GM20431 (cell line): Measurements from ENCODE around the gene KDM4D.
"Not testable (repeated sequence)": the region's sequence is repeated elsewhere in the genome, so short reads cannot be mapped to it uniquely, and the experiment has no call there.

Experiments used
- in situ Hi-C: fragments of 300-500 bp; cut with MseI, MboI; formaldehyde crosslinking; loops from one replicate; pipeline ENCODE4 v1.15.0; 2020; ENCODE audit warnings: low sequenced_read_pairs; ENCODE audit not compliant: unreplicated experiment

Gene KDM4D

DNA sequence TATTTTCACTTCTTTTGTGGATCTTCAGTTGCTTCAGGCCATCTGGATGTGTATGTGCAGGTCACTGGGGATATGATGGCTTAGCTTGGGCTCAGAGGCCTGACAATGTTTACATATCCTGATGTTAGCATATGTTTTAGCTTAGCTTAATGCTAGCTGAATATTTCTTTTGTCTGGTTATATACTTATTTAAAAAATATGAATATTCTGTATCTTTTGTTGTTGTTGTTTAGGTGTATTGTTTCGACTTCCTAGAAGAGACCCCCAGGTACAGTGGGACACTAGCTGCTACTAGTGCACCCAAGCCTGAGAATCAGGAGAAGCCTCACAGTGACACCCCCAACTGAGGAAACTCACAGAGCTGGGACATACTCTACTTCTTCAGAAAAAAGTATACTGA, 51.4 kb downstream of the KDM4D start, which contains the start of gene KDM4E:
KDM4E (plus strand) TSS at position 301 of the 400 bp plus-strand sequence. CDS start 300 bp downstream, outside the sequence.
- in situ Hi-C loops = no loop called here

DNA sequence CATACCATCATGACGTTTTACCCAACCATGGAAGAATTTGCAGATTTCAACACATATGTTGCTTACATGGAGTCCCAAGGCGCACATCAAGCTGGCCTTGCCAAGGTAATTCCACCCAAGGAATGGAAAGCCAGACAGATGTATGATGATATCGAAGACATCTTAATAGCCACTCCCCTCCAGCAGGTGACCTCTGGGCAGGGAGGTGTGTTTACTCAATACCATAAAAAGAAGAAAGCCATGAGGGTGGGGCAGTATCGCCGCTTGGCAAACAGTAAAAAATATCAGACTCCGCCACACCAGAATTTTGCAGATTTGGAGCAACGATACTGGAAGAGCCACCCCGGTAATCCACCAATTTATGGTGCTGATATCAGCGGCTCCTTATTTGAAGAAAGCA, 52.1 kb downstream of the KDM4D start:
- in situ Hi-C loops = not testable (repeated sequence)

DNA sequence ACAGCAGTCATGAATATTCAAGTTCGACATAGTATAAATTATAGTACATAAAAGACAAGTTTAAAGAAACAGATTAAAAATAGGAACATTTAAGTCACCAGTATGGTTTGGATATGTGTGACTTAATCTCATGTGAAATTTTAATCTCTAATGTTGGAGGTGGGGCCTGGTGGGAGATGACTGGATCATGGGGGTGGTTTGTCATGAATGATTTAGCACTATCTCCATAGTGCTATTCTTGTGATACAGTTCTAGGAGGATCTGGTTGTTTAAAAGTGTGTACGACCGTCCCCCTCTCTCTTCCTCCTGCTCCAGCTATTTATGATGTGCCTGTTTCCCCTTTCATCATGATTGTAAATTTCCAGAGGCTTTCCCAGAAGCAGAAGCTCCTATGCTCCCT, 54.8 kb downstream of the KDM4D start:
- in situ Hi-C loops = no loop called here

DNA sequence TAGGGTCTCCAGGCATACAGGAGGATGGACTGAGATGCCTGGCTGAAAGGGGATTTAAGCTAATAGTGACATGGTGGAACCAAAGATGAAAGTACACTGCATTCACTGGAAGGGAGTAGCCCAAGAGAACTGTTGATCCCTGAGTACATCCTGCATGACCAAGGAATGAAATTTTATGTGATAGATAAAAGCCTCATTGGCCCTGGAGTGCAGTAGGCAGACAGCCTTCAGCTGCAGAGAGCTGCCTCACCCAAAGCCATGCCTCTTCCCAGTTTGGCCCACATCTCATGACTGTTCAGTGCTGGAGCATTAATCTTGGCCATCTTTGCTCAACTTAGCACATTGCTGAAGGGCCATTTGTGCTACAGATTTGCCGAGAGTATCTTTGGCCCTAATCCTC, 59.5 kb downstream of the KDM4D start:
- in situ Hi-C loops = no loop called here

DNA sequence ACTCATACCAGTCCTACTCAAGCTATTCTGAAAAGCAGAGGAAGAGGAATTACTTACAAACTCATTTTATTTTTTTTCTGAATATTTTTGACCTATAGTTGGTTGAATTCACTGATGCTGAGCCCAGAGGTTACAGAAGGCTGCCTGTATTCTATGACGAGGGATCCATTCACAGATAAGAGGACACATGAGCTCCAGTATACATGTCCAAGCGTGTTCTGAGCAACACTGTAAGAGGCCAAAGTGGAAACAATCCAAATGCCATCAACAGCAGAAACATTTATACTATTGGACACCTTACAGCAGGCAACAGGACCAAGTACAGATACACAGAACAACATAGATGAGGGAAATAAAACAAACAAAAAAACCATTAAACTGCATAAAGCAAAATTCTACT, 61.8 kb downstream of the KDM4D start:
- in situ Hi-C loops = no loop called here

DNA sequence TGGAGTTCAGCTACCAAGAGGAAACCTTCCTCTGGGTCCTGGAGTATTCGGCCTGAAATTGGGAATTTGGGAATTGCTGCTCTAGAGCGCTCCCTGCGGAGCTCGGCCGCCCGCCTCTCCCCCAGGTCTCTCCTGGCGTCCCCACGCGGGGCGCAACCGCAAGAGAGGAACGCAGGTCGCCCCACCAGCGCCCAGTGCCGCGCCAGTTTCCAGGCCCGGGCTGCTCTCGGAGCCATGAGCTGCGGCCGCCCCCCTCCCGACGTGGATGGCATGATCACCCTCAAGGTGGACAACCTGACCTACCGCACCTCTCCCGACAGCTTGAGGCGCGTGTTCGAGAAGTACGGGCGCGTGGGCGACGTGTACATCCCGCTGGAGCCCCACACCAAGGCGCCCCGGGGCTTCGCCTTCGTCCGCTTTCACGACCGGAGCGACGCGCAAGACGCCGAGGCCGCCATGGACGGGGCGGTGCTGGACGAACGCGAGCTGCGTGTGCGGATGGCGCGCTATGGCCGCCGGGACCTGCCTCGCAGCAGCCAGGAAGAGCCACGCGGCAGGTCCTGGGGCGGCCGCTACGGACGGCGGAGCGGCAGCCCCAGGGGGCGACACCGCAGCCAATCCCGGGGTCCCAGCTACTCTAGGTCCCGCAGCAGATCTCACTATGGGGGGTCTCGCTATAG, 64.0 kb downstream of the KDM4D start:
- in situ Hi-C loops = not testable (repeated sequence)

DNA sequence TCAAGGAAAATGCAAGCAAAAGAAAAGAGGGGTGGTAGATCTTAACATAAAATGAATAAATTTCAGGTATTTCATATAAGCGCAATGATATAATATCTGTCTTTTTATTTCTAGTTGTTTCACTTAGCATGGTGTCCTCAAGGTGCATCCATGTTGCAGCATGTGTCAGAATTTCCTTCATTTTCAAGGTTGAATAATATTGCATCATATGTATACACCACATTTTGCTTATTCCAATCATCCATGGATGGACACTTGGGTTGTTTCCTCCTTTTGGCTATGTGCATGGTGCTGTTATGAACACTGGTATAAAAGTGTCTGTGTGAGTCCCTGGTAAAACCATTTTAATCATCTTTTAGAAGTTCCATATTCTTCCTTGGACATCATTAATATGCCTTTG, 68.7 kb downstream of the KDM4D start:
- in situ Hi-C loops = no loop called here

DNA sequence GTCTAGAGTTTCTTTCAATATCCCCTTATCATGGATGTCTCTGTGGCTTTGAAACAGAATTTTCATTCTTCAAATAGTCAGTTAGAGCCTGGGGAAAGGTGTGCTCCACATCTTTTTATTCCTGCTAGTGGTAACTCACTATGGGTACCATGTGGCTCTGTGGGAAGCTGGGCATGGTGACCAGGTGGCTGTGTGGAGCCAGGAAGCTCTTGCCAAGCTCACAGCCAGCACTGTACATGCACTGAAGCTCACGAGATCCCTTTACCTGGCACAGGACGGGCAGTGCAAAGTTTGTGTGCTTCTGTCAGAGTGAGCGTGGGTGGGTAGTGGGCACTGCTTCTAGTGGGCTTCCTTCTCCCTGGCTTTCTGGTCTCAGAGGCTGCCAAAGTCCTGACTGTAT, 69.4 kb downstream of the KDM4D start:
- in situ Hi-C loops = no loop called here

DNA sequence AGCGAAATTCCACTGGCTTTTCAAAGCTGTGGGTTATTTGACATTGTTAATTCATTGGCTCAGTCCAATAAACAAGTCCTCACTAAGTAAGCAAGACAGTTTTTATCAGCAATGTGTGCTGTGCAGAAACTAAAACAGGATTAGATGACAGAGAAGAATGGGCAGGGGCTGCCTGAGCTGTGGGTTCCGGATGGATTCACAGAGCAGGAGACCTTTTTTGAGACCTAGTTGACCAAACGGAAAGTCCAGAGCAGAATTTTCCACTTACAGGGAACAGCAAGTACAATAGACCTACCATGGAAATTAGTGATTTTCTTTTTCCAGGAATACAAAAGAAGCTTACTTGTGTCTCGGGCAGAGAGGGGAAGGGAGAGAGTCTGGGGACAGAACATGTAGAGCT, 70.5 kb downstream of the KDM4D start:
- in situ Hi-C loops = no loop called here

DNA sequence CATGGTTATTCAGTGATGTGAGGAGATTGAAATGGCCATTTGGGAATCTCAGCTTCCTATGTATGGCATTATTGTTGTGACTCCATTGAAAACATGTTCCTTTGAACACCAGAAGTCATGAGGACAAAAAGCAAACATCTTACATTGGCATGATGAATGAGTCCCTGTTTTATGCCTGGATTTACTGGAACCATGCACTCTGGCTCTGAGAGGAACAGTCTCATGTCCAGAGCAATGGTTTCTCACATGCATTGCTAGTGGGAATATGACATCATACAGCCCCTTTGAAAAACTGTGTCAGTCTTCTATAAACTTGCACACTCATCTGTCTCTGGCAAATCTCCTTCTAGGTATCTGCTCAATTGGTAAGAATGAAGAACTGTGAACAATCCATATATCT, 72.3 kb downstream of the KDM4D start:
- in situ Hi-C loops = no loop called here
